ENCODE results near the gene HMSD. TPM values are rescaled to one million over a fixed set of nuclear protein-coding genes. Genes with fewer than 3 reads are reported as not detected.

The HMSD gene
- total RNA-seq, 1 donor from 2014 or later = not detected

GRCh38 chr18:63953811-63954210, 4.7 kb downstream of the HMSD start:
- DNase-seq (ENCODE audit: low spot score) = no peak

GRCh38 chr18:63956755-63957154, 7.7 kb downstream of the HMSD start:
- no peak for DNase-seq (ENCODE audit: low spot score)

GRCh38 chr18:63960891-63961290, 11.8 kb downstream of the HMSD start:
- DNase-seq (ENCODE audit: low spot score) = no peak

DNA sequence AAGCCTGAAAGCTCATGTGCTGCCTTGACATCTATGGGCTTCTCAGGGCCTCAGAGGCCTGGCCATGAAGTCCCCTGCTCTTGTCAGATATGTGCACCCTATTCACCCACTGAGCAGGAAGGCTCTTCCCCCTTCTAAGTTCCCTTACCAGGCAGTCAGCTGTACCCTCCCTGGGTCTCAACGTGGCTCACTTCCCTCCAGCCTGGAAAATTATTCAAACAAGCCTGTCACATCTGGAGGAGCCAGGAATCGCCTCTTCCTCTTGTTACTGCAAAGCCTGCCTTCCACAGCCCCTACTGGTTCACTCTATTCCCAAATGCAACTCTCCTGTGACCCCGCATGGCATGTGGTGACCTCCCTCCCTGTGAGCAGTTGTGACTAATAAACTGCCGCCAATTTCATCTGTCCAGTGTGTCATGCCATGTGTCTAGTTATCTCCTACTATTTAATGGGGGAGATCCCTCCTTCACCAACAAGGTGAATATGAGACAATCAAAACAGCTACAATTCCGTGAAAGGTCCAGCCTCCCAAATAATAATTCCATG, 12.4 kb downstream of the HMSD start:
- no peak for DNase-seq (ENCODE audit: low spot score)

GRCh38 chr18:63962137-63962536, 13.0 kb downstream of the HMSD start:
- no peak for DNase-seq (ENCODE audit: low spot score)

- DNase-seq (ENCODE audit: low spot score) = no peak
Measured at GRCh38 chr18:63963615-63964256, 14.6 kb downstream of the HMSD start.

GRCh38 chr18:63964908-63965307, 15.8 kb downstream of the HMSD start:
- DNase-seq (ENCODE audit: low spot score) = no peak

DNA sequence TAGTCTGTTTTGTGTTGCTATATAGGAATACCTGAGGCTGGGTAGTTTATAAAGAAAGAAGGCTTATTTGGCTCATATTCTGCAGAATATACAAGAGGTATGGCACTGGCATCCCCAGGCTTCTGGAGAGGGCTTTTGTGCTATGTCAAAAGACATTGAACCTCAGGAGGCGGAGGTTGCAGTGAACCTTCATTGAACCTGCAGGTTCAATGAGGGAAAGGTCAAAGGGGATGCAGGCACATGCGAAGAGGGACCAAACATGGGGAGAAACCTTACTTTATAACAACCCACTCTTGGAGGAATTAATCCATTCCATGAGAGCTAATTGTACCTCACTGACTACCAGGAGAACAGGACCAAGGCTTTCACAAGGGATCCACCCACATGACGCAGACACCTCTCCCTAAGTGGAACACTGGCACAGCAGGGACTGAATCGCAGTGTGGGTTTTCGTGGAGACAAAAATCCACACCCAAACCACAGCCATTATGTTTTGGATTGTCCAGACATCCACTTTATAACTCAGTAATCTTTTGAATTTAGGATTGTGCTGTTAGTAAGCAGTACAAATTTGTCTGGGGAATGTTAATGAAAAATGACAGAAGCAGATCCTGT, 16.7 kb downstream of the HMSD start:
- no peak for DNase-seq (ENCODE audit: low spot score)

DNA sequence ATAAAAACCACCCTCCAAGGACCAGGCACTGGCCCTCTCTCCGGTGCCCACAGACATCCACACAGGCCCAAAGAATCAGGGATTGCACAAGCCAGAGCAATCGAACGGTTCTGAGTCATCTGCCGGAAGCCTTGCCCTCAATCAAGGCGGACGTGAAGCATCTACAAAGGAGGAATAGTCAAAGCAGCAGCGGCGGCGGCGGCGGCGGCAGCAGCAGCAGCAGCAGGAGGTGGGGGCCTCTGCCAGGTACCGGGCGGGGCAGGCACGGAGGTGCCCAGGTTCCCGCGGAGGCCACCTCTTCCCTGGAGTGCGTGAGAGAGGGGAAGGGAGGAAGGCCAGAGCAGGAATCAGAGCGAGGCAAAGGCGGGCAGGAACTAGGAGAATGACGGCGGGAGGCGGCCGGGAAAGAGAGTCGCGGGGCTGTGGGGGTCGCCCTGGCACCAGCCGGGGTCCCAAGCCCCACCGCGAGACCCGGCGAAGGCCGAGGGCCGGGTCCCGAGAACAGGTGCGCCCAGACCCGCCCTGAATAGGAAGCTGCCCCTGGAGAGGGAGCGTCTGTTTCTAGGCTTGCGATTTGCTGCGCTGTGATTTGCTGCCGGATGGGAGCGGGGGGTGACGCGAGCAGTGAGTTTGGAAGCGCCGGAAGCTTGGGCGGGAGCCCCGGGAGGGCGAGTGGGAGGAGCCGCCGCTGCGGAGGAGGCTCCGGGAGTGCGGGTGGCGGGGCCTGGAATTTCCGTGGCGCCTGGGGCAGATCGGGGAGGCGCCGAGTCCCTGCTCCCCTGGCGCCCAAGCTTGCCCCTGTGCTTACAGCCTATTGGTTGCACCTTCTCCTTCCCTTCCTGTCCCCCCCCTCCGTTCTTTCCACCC, 21.1 kb downstream of the HMSD start, which contains the start of gene SERPINB8:
SERPINB8 (plus strand) TSS at position 140 of the 867 bp plus-strand sequence. CDS start 8,228 bp downstream, outside the sequence.
- DNase-seq (ENCODE audit: low spot score) = peak; percentile 95

GRCh38 chr18:63970809-63971205, 21.7 kb downstream of the HMSD start:
- DNase-seq (ENCODE audit: low spot score) = no peak

DNA sequence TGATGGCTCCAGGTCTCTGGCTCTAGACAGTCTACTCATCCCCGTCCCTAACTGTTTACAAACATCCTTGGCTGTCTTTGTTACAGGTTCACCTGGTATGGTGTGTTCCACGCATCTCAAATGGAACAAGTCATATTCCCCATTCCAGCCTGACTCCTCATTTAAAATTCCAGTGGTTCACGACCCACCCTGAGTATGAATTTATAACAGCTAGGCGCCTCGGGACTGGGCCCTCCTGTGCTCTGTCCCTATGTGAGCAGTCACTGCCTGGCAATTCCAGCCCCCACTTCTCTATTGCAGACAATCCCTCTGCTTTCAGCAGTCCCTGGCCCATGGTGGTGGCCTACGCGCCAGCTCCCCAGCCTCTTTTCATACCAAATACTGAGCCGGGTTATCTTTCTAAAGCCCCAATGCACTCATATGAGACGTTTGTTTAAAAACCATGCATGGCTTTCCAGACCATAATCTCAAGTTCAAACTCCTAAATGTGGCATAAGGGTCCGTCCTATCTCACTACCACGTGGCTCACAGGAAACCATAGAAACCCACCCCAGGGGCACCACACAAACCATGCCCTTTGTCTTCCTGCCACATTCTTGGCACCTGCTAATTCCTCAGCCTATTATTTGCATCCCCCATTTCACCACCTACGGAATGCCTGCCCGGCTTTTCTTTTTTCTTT, 22.4 kb downstream of the HMSD start:
- no peak for DNase-seq (ENCODE audit: low spot score)

DNA sequence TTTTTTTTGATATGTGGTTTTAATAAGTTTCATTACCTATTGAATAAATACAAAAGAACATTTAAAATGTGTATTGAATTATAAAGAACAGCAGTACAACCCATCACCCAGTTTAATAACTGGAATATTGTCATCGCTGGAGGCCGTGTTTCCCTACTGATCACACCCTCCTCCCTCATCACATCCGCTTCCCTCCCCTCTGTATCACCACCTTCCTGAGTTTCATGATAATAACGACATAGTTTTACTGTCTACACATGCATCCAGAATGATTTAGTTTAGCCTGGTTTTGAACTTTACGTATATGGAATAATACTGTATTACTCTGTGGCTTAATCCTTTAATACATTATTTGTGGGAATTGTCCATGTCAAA, 22.9 kb downstream of the HMSD start:
- no peak for DNase-seq (ENCODE audit: low spot score)

DNA sequence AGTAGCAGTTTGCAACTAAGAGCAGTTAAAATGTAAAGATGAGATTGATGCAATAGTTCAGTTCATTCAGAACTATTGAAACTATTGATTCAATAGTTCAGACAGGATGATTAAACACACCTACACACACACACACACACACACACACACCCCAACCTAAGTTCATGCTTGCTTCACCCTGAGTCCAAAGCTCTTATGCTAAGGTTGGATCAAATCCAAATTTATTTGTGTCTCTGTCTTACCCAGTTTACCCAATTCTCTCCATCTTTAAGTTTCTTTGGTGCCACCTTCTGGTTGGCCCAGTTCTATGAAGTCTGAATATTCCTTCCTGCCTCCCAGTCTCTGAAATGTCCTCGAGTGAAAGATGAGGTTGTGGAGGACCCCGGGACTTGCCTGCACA, 25.9 kb downstream of the HMSD start:
- DNase-seq (ENCODE audit: low spot score) = no peak

GRCh38 chr18:63975628-63976027, 26.5 kb downstream of the HMSD start:
- no peak for DNase-seq (ENCODE audit: low spot score)

DNA sequence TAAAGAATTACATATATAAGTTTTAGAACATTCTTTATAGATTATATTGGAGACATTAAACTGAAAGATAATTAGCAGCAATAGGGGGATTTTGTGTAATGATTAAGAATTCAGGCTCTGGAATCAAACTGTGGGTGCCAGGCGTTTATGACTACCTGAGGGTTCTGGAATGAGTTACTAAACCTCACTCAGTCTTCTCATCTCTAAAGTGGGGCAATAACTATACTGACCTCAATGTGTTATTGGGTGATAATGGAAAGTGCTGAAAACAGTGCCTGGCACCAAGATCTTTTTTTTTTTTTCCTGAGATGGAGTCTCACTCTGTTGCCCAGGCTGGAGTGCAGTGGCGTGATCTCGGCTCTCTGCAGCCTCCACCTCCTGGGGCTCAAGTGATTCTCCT, 27.9 kb downstream of the HMSD start:
- no peak for DNase-seq (ENCODE audit: low spot score)

DNA sequence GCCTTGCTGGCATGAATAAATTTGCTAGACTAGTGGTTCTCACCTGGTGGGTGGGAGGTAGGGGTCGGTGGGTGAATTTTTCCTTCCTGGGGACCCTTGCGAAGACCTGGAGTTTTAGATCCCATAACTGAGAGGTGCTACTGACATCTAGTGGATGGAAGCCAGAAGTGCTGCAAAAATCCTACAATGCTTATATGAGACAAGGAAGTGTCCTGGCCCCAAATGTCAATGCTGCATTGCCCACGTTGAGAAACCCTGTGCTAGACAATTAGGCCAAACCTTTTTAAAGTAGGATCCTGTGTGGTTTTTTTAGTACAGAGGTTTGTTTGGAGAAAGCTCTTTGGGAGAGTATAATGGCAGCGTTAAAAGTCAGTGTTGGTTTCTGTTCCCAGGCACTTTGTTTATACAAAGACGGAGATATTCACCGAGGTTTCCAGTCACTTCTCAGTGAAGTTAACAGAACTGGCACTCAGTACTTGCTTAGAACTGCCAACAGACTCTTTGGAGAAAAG, 30.4 kb downstream of the HMSD start:
- no peak for DNase-seq (ENCODE audit: low spot score)

DNA sequence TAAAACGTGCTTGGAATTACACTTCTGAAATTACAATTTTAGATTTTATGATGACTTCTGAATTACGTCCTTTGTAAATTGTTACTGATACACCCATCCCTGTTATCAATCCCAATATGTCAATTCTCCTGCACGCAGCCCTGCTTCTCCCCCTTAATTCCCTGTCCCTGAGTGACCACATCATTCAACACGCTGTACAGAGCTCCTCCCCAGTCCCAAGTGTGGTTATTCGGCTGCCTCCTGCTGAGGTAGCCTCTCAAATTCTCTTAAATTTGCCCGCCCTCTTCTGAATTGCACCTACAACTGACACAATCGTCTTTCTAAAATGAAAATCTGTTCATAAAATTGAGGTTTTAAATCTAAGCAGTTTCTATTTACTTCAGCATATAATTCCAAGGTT, 30.9 kb downstream of the HMSD start:
- no peak for DNase-seq (ENCODE audit: low spot score)

- no peak for DNase-seq (ENCODE audit: low spot score)
Measured at GRCh38 chr18:63980896-63981460, 31.9 kb downstream of the HMSD start.

DNA sequence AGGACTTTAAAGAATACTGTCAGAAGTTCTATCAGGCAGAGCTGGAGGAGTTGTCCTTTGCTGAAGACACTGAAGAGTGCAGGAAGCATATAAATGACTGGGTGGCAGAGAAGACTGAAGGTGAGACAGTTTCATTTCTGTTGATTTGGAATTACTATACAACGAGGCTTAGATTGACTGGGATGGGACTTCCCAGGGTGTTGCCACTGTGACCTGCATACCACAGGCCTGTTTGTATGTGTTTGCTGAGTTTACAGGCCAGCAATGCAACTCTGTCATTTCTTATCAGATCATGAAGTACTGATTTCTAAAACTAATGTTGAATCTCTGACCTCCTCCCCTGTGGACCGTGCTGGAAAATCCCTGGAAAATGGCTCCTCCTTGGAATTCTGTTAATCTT, 32.6 kb downstream of the HMSD start:
- DNase-seq (ENCODE audit: low spot score) = no peak

DNA sequence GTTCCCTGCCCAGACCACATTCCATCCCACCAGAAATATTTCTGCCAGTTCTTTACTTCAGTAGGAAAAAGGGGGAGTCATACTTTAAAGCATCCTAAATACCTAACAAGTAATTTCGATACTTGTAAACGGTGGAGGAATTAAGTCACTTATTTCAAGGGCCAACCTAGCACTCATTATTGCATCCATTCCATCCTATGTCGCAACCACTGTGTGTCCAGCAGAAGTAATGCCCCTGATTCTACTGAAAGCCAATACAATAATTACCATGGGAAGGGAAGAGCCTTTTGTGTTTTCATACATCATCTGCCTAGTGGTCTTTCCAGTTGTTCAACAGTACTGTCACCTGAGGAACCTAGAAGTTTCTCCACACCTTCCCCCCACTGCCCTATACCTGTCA, 33.3 kb downstream of the HMSD start:
- no peak for DNase-seq (ENCODE audit: low spot score)

GRCh38 chr18:63986885-63987284, 37.8 kb downstream of the HMSD start:
- no peak for DNase-seq (ENCODE audit: low spot score)
